SK-N-SH (cell line): Measurements from ENCODE around the gene NGB. TPM values are rescaled to one million over a fixed set of nuclear protein-coding genes. Genes with fewer than 3 reads are reported as not detected.

Experiments
- CTCF ChIA-PET: fragments of 300-600, 350-600 bp; formaldehyde crosslinking; extraction: SDS; loops from one replicate; lab custom pipeline; 2021; lab: Yijun Ruan, JAX
- POLR2A ChIA-PET: fragments of 350-600 bp; sonication (Branson Sonifier 250); formaldehyde crosslinking; extraction: SDS; loops from one replicate; lab custom pipeline; 2020; ENCODE audit warnings: antibody characterized with exemption, inconsistent platforms; lab: Yijun Ruan, JAX
- DNase-seq: peaks from one replicate; pipeline ENCODE4 v3.0.0; 2012
- H2AFZ ChIP-seq: fragments of 200-600 bp; sonication (generic); 2 replicates; pipeline ENCODE4 v1.8.1; 2016; ENCODE audit warnings: antibody characterized with exemption, mild to moderate bottlenecking, low read depth
- H3F3A ChIP-seq: fragments of 200-600 bp; sonication (generic); replicated peaks from 2 replicates; pipeline ENCODE3; 2016; ENCODE audit warnings: antibody characterized with exemption, mild to moderate bottlenecking; ENCODE audit not compliant: insufficient read depth
- H3K27ac ChIP-seq, 2 experiments: fragments of 200-500 bp in 1 of 2; fragments of 200-600 bp in 1 of 2; sonication (Bioruptor generic) in 1 of 2; sonication (generic), shearing (Covaris generic) in 1 of 2; 2 replicates each; pipeline versions ENCODE4 v1.5.1 to v1.6.1; 2014 to 2016; ENCODE audit warnings: low read depth in 2 of 2, inconsistent platforms in 1 of 2, low read length in 1 of 2, mild to moderate bottlenecking in 1 of 2, mixed read lengths in 1 of 2
- H3K27me3 ChIP-seq: fragments of 200-600 bp; sonication (generic), shearing (Covaris generic); 2 replicates; pipeline ENCODE4 v1.6.1; 2016; ENCODE audit warnings: mixed run types; ENCODE audit not compliant: insufficient read depth
- H3K36me3 ChIP-seq, 2 experiments: fragments of 200-500 bp in 1 of 2; fragments of 200-600 bp in 1 of 2; sonication (Bioruptor generic) in 1 of 2; sonication (generic) in 1 of 2; replicated peaks in 1 of 2; 2 replicates each; pipeline versions ENCODE3 to v1.5.1; 2014 to 2016; ENCODE audit warnings: low read length in 1 of 2, mild to moderate bottlenecking in 1 of 2; ENCODE audit not compliant: insufficient read depth in 2 of 2, control insufficient read depth in 1 of 2
- H3K4me1 ChIP-seq, 2 experiments: fragments of 200-500 bp in 1 of 2; fragments of 200-600 bp in 1 of 2; sonication (Bioruptor generic) in 1 of 2; sonication (generic), shearing (Covaris generic) in 1 of 2; 2 replicates each; pipeline versions ENCODE4 v1.5.1 to v1.6.1; 2014 to 2016; ENCODE audit warnings: low read depth in 1 of 2, low read length in 1 of 2, mixed run types in 1 of 2; ENCODE audit not compliant: insufficient read depth in 2 of 2, control insufficient read depth in 1 of 2
- H3K4me2 ChIP-seq: fragments of 200-600 bp; sonication (generic), shearing (Covaris generic); 2 replicates; pipeline ENCODE4 v1.6.1; 2017; ENCODE audit warnings: mixed run types
- H3K4me3 ChIP-seq, 2 experiments: fragments of 200-500 bp in 1 of 2; fragments of 200-600 bp in 1 of 2; sonication (Bioruptor generic) in 1 of 2; sonication (generic), shearing (Covaris generic) in 1 of 2; 2 replicates each; pipeline versions ENCODE4 v1.5.1 to v1.8.1; 2014 to 2016; ENCODE audit warnings: low read depth in 2 of 2, inconsistent platforms in 1 of 2, low read length in 1 of 2, mild to moderate bottlenecking in 1 of 2, mixed read lengths in 1 of 2, moderate library complexity in 1 of 2
- H3K79me2 ChIP-seq: fragments of 200-600 bp; sonication (generic); 2 replicates; pipeline ENCODE4 v1.8.1; 2017; ENCODE audit warnings: mild to moderate bottlenecking; ENCODE audit not compliant: insufficient read depth
- H3K9ac ChIP-seq: fragments of 200-600 bp; sonication (generic); 2 replicates; pipeline ENCODE4 v1.6.1; 2017; ENCODE audit warnings: mixed run types
- H3K9me2 ChIP-seq: fragments of 200-600 bp; sonication (generic); 2 replicates; pipeline ENCODE4 v1.6.1; 2017; ENCODE audit warnings: mixed run types
- H3K9me3 ChIP-seq: fragments of 200-600 bp; sonication (generic); 2 replicates; pipeline ENCODE4 v1.6.1; 2017; ENCODE audit warnings: mixed run types, mild to moderate bottlenecking, moderate library complexity
- H4K20me1 ChIP-seq: fragments of 200-600 bp; sonication (generic); 2 replicates; pipeline ENCODE4 v1.6.1; 2017; ENCODE audit warnings: mild to moderate bottlenecking, mixed run types; ENCODE audit not compliant: insufficient read depth
- EZH2phosphoT487 ChIP-seq: fragments of 200-600 bp; sonication (generic); IDR thresholded peaks from 2 replicates; pipeline ENCODE4 v1.6.1; 2017; ENCODE audit warnings: low read depth, mixed run types, mild to moderate bottlenecking, antibody characterized with exemption, moderate library complexity, borderline replicate concordance
- FOSL2 ChIP-seq: IDR thresholded peaks from 2 replicates; pipeline ENCODE4 v1.4.0; 2012; ENCODE audit warnings: low read depth, mild to moderate bottlenecking, moderate library complexity, borderline replicate concordance
- JUND ChIP-seq: IDR thresholded peaks from 2 replicates; pipeline ENCODE4 v1.4.0; 2012
- MXI1 ChIP-seq: IDR thresholded peaks from 2 replicates; pipeline ENCODE4 v1.6.1; 2012; ENCODE audit warnings: mild to moderate bottlenecking, low read depth, low read length, improper control_type of control experiment
- RAD21 ChIP-seq: IDR thresholded peaks from 2 replicates; pipeline ENCODE4 v1.6.1; 2012; ENCODE audit warnings: mild to moderate bottlenecking, low read length
- RCOR1 ChIP-seq: fragments of 150-350 bp; IDR thresholded peaks from 2 replicates; pipeline ENCODE4 v1.6.1; 2017; ENCODE audit warnings: antibody characterized with exemption, low read length
- RFX5 ChIP-seq: IDR thresholded peaks from 2 replicates; pipeline ENCODE4 v1.6.1; 2012; ENCODE audit warnings: mild to moderate bottlenecking, improper control_type of control experiment, low read length
- SIN3A ChIP-seq: IDR thresholded peaks from 2 replicates; pipeline ENCODE4 v1.6.1; 2012; ENCODE audit warnings: low read depth, mild to moderate bottlenecking, low read length, moderate library complexity, borderline replicate concordance
- TEAD4 ChIP-seq: IDR thresholded peaks from 2 replicates; pipeline ENCODE4 v1.4.0; 2012; ENCODE audit warnings: mild to moderate bottlenecking, borderline replicate concordance; ENCODE audit not compliant: insufficient read depth
- WGBS: methylation state at CpG from one replicate; pipeline ENCODE4 v1.1.6; 2017; ENCODE audit warnings: low lambda C conversion rate; 5-methylcytosine and 5-hydroxymethylcytosine counted together
- polyA plus RNA-seq, 3 experiments: library from polyadenylated mRNA; depleted of rRNA; stranded (reverse); fragments of >200 nt; gene quantifications; 2 replicates each; pipeline ENCODE4 v1.2.3, GENCODE V29; 2012
- TF ChIP-seq, protein P1 (sequence below): fragments of 200-600 bp; sonication (generic); IDR thresholded peaks from 2 replicates; pipeline ENCODE4 v1.6.1; 2017; ENCODE audit warnings: antibody characterized with exemption, mild to moderate bottlenecking, moderate library complexity
- TF ChIP-seq, protein P2 (sequence below): IDR thresholded peaks from 2 replicates; pipeline ENCODE4; 2012
- TF ChIP-seq, protein P3 (sequence below): IDR thresholded peaks from 2 replicates; pipeline ENCODE4 v1.4.0; 2012; ENCODE audit warnings: low read depth, borderline replicate concordance

NGB gene
- polyA plus RNA-seq, 1 of the 3 experiments (the other 2 are of a cell fraction) = not detected

DNA sequence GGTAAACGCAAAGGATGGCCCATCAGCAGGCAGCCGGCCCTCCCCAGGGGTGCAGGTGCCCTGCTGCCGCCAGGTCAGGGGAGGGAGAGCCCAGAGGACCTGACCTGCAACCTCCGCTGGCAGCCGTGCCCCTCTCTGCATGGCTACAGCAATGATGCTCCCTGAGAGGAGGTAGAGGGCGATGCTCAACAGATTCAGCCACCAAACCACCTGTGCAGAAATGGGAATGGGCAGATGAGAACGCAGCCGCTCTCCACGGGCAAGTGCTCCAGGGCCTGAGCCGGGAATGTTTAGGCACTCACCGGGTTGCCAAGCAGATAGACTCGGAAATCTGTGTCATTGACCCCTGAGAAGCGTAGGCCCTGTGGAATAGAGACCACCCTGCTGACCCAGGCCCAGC, 8.7 kb upstream of the NGB start:
- H3K36me3 ChIP-seq = peaks cover 6 to 62% of the 10 kb centered on the region in 2 experiments
- peaks cover 0 to 18% of the 10 kb centered on the region in 2 experiments; a peak in 1 of 4 replicates for H3K4me1 ChIP-seq
- H3K9me2 ChIP-seq = no peaks in the 10 kb centered on the region
- no peak overlapping the region for H3K9ac ChIP-seq
- CTCF ChIA-PET = interaction anchor here (1.5 kb wide), 1 partner anchor 22 kb away, joined by 5 read pairs; no protein-coding TSS in a partner anchor
- DNase-seq = no peak
- POLR2A ChIA-PET = no interaction called here
- TF ChIP-seq, protein P1, sequence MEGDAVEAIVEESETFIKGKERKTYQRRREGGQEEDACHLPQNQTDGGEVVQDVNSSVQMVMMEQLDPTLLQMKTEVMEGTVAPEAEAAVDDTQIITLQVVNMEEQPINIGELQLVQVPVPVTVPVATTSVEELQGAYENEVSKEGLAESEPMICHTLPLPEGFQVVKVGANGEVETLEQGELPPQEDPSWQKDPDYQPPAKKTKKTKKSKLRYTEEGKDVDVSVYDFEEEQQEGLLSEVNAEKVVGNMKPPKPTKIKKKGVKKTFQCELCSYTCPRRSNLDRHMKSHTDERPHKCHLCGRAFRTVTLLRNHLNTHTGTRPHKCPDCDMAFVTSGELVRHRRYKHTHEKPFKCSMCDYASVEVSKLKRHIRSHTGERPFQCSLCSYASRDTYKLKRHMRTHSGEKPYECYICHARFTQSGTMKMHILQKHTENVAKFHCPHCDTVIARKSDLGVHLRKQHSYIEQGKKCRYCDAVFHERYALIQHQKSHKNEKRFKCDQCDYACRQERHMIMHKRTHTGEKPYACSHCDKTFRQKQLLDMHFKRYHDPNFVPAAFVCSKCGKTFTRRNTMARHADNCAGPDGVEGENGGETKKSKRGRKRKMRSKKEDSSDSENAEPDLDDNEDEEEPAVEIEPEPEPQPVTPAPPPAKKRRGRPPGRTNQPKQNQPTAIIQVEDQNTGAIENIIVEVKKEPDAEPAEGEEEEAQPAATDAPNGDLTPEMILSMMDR = no peak
- TF ChIP-seq TEAD4 = no peak
- no peak for TF ChIP-seq EZH2phosphoT487
- TF ChIP-seq, protein P2, sequence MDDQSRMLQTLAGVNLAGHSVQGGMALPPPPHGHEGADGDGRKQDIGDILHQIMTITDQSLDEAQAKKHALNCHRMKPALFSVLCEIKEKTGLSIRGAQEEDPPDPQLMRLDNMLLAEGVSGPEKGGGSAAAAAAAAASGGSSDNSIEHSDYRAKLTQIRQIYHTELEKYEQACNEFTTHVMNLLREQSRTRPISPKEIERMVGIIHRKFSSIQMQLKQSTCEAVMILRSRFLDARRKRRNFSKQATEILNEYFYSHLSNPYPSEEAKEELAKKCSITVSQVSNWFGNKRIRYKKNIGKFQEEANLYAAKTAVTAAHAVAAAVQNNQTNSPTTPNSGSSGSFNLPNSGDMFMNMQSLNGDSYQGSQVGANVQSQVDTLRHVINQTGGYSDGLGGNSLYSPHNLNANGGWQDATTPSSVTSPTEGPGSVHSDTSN = no peak
- TF ChIP-seq RCOR1 = no peak
- no peak for TF ChIP-seq JUND
- no peak for TF ChIP-seq RAD21
- TF ChIP-seq FOSL2 = no peak
- no peak for TF ChIP-seq MXI1
- TF ChIP-seq SIN3A = no peak
- no peak for TF ChIP-seq RFX5
- TF ChIP-seq, protein P3, sequence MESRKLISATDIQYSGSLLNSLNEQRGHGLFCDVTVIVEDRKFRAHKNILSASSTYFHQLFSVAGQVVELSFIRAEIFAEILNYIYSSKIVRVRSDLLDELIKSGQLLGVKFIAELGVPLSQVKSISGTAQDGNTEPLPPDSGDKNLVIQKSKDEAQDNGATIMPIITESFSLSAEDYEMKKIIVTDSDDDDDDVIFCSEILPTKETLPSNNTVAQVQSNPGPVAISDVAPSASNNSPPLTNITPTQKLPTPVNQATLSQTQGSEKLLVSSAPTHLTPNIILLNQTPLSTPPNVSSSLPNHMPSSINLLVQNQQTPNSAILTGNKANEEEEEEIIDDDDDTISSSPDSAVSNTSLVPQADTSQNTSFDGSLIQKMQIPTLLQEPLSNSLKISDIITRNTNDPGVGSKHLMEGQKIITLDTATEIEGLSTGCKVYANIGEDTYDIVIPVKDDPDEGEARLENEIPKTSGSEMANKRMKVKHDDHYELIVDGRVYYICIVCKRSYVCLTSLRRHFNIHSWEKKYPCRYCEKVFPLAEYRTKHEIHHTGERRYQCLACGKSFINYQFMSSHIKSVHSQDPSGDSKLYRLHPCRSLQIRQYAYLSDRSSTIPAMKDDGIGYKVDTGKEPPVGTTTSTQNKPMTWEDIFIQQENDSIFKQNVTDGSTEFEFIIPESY = no peak
- no peak overlapping the region for H3K4me3 ChIP-seq
- H4K20me1 ChIP-seq = no peaks in the 10 kb centered on the region
- H3K27ac ChIP-seq = no peak overlapping the region
- no peaks in the 10 kb centered on the region for H3K9me3 ChIP-seq
- no peak overlapping the region for H2AFZ ChIP-seq
- H3K27me3 ChIP-seq = no peaks in the 10 kb centered on the region
- H3K79me2 ChIP-seq = no peaks in the 10 kb centered on the region
- no peak overlapping the region for H3K4me2 ChIP-seq
- no peaks in the 10 kb centered on the region for H3F3A ChIP-seq
- 93% methylated on average over 11 of the region's 13 CpGs for WGBS
